ENCODE results near the gene GFM1. TPM values are rescaled to one million over a fixed set of nuclear protein-coding genes. Genes with fewer than 3 reads are reported as not detected.

Gene GFM1
- total RNA-seq, 1 donor, result 52.5 TPM

GRCh38 chr3:158737976-158738615, 93.8 kb downstream of the GFM1 start:
- TF ChIP-seq, protein P1, sequence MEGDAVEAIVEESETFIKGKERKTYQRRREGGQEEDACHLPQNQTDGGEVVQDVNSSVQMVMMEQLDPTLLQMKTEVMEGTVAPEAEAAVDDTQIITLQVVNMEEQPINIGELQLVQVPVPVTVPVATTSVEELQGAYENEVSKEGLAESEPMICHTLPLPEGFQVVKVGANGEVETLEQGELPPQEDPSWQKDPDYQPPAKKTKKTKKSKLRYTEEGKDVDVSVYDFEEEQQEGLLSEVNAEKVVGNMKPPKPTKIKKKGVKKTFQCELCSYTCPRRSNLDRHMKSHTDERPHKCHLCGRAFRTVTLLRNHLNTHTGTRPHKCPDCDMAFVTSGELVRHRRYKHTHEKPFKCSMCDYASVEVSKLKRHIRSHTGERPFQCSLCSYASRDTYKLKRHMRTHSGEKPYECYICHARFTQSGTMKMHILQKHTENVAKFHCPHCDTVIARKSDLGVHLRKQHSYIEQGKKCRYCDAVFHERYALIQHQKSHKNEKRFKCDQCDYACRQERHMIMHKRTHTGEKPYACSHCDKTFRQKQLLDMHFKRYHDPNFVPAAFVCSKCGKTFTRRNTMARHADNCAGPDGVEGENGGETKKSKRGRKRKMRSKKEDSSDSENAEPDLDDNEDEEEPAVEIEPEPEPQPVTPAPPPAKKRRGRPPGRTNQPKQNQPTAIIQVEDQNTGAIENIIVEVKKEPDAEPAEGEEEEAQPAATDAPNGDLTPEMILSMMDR (IDR thresholded peaks at IDR 0.05; ENCODE audit: extremely low read depth, low read depth, low read length), result no peak
- no peak overlapping the region for H2AFZ ChIP-seq (ENCODE audit: low read length)
- H3K9me3 ChIP-seq (ENCODE audit: low read depth, low read length), result peaks cover 5% of the 10 kb centered on the region
- no peaks in the 10 kb centered on the region for H4K20me1 ChIP-seq (ENCODE audit: insufficient read depth, low read length)
- DNase-seq (ENCODE audit: insufficient read length, low spot score, missing footprints), result no peak
- H3K4me3 ChIP-seq (ENCODE audit: insufficient read depth, low read length), result no peak overlapping the region
- no peak overlapping the region for H3K27ac ChIP-seq (ENCODE audit: low read depth, low read length)
- H3K4me2 ChIP-seq (ENCODE audit: insufficient read depth, low read length), result no peak overlapping the region
- H3K79me2 ChIP-seq (ENCODE audit: insufficient read depth, low read length), result no peaks in the 10 kb centered on the region
- H3K36me3 ChIP-seq (ENCODE audit: insufficient read depth, low read length), result peaks cover 12% of the 10 kb centered on the region
- no peaks in the 10 kb centered on the region for H3K4me1 ChIP-seq (ENCODE audit: insufficient read depth, low read length)
- H3K27me3 ChIP-seq (ENCODE audit: insufficient read depth, low read length), result no peaks in the 10 kb centered on the region

DNA sequence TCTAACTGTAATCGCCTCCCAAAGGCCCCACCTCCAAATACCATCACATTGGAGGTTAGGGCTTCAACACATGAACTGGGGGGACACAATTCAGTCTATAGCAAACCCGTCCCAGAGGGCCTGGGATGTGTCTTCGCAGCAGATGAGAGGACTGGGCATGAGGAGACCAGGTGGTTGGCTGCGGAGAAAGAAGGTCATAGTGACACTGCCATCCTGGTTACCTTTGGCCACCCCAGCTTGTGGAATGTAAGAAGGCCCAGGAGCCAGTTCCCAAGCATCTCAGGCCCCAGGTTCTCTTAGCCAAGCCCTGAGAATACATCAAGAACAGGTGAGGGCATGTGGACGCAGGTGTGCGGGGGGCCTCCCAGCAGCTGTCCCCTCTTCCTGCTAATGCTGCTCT, 94.3 kb downstream of the GFM1 start:
- no peaks in the 10 kb centered on the region for H3K79me2 ChIP-seq (ENCODE audit: insufficient read depth, low read length)
- H3K27ac ChIP-seq (ENCODE audit: low read depth, low read length), result no peak overlapping the region
- DNase-seq (ENCODE audit: insufficient read length, low spot score, missing footprints), result no peak
- TF ChIP-seq, protein P1 (IDR thresholded peaks at IDR 0.05; ENCODE audit: extremely low read depth, low read depth, low read length), result no peak
- no peaks in the 10 kb centered on the region for H3K27me3 ChIP-seq (ENCODE audit: insufficient read depth, low read length)
- H2AFZ ChIP-seq (ENCODE audit: low read length), result no peak overlapping the region
- H3K4me2 ChIP-seq (ENCODE audit: insufficient read depth, low read length), result no peak overlapping the region
- H4K20me1 ChIP-seq (ENCODE audit: insufficient read depth, low read length), result no peaks in the 10 kb centered on the region
- H3K9me3 ChIP-seq (ENCODE audit: low read depth, low read length), result peaks cover 5% of the 10 kb centered on the region
- H3K36me3 ChIP-seq (ENCODE audit: insufficient read depth, low read length), result peaks cover 12% of the 10 kb centered on the region
- H3K4me1 ChIP-seq (ENCODE audit: insufficient read depth, low read length), result no peaks in the 10 kb centered on the region
- H3K4me3 ChIP-seq (ENCODE audit: insufficient read depth, low read length), result no peak overlapping the region

DNA sequence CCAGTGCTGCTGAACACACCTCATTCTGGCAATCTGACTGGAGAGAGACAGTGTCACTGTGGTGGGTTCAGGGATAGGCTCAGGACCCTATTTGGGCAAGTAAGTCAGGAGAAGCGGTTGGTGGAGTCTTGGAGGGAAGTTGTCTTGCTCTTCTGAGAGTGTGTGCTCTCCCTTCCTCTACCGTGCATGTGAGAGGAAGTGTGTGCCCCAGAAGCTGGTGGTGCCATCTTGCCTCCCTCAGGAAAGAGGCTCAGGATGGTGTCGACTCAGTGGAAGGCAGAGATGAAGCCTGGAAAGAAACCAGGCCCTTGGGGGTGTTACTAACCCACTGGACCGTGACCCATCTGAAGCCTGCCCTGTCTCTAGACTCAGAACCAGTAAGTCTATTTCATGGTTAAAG, 94.8 kb downstream of the GFM1 start:
- no peaks in the 10 kb centered on the region for H4K20me1 ChIP-seq (ENCODE audit: insufficient read depth, low read length)
- H3K79me2 ChIP-seq (ENCODE audit: insufficient read depth, low read length), result no peaks in the 10 kb centered on the region
- no peaks in the 10 kb centered on the region for H3K4me1 ChIP-seq (ENCODE audit: insufficient read depth, low read length)
- peaks cover 15% of the 10 kb centered on the region for H3K36me3 ChIP-seq (ENCODE audit: insufficient read depth, low read length)
- no peaks in the 10 kb centered on the region for H3K27me3 ChIP-seq (ENCODE audit: insufficient read depth, low read length)
- no peak overlapping the region for H3K4me3 ChIP-seq (ENCODE audit: insufficient read depth, low read length)
- H3K9me3 ChIP-seq (ENCODE audit: low read depth, low read length), result peaks cover 5% of the 10 kb centered on the region
- H2AFZ ChIP-seq (ENCODE audit: low read length), result no peak overlapping the region
- TF ChIP-seq, protein P1 (IDR thresholded peaks at IDR 0.05; ENCODE audit: extremely low read depth, low read depth, low read length), result no peak
- no peak for DNase-seq (ENCODE audit: insufficient read length, low spot score, missing footprints)
- no peak overlapping the region for H3K27ac ChIP-seq (ENCODE audit: low read depth, low read length)
- H3K4me2 ChIP-seq (ENCODE audit: insufficient read depth, low read length), result no peak overlapping the region

DNA sequence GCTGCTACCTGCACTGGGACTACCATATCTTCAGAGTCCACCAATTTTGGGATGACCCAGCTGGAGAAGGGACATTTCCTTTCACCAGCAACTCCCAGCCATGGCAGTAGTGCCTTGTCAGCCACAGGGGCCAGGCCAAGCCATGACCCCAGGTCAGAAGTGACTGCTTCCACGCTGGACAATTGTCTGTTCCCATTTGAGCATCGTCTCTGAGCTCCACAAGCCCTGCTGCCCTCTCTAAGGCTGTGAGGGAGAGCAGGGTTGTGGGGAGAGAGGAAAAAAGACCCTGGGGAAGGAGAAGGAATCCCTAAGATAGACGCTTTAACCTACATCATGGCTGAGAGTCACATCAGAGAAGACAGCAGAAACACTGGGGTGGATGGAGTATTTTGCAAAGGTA, 95.3 kb downstream of the GFM1 start:
- H3K4me1 ChIP-seq (ENCODE audit: insufficient read depth, low read length), result no peaks in the 10 kb centered on the region
- H3K36me3 ChIP-seq (ENCODE audit: insufficient read depth, low read length), result peaks cover 17% of the 10 kb centered on the region
- H3K27ac ChIP-seq (ENCODE audit: low read depth, low read length), result no peak overlapping the region
- H3K27me3 ChIP-seq (ENCODE audit: insufficient read depth, low read length), result no peaks in the 10 kb centered on the region
- H3K4me2 ChIP-seq (ENCODE audit: insufficient read depth, low read length), result no peak overlapping the region
- TF ChIP-seq, protein P1 (IDR thresholded peaks at IDR 0.05; ENCODE audit: extremely low read depth, low read depth, low read length), result no peak
- no peak overlapping the region for H2AFZ ChIP-seq (ENCODE audit: low read length)
- no peak for DNase-seq (ENCODE audit: insufficient read length, low spot score, missing footprints)
- H4K20me1 ChIP-seq (ENCODE audit: insufficient read depth, low read length), result no peaks in the 10 kb centered on the region
- no peak overlapping the region for H3K4me3 ChIP-seq (ENCODE audit: insufficient read depth, low read length)
- no peaks in the 10 kb centered on the region for H3K79me2 ChIP-seq (ENCODE audit: insufficient read depth, low read length)
- peaks cover 5% of the 10 kb centered on the region for H3K9me3 ChIP-seq (ENCODE audit: low read depth, low read length)

Small RNA genes within 50 kb of the gene (small RNA-seq; reads per million reads assigned to genes)
- gene AC025033.1, result not detected
- not detected for gene AC080013.6

Other genes with a start within 250 kb of the GFM1 start
- 14.1 and 16.2 TPM in 2 replicates for gene MLF1, start 73.3 kb upstream of the GFM1 start, total RNA-seq
- 96.9 and 114 TPM in 2 replicates for gene LXN, start 28.1 kb downstream of the GFM1 start, total RNA-seq
- gene RARRES1, start 87.9 kb downstream of the GFM1 start, total RNA-seq, result 13.6 and 19.5 TPM in 2 replicates
- gene MFSD1, start 157.5 kb downstream of the GFM1 start, total RNA-seq, result 170 and 183 TPM in 2 replicates

Measured in osteoblast (primary cell).